HG03159 (cell line): Measurements from ENCODE around the gene AMN1.
A peak's percentile ranks its signal among the peaks of the same experiment; 100 is the strongest.
"Not testable (repeated sequence)": the region's sequence is repeated elsewhere in the genome, so short reads cannot be mapped to it uniquely, and the experiment has no call there.

Source experiments
- ATAC-seq: cut with Tn5 transposase; IDR thresholded peaks from one replicate; pipeline ENCODE4 v1.9.1; 2021; ENCODE audit warnings: mild to moderate bottlenecking, moderate library complexity; ENCODE audit not compliant: unreplicated experiment

The AMN1 gene

GRCh38 chr12:31687101-31687527, 41.7 kb downstream of the AMN1 start:
- ATAC-seq: no peak

GRCh38 chr12:31685801-31686200, 43.0 kb downstream of the AMN1 start:
- no peak for ATAC-seq

DNA sequence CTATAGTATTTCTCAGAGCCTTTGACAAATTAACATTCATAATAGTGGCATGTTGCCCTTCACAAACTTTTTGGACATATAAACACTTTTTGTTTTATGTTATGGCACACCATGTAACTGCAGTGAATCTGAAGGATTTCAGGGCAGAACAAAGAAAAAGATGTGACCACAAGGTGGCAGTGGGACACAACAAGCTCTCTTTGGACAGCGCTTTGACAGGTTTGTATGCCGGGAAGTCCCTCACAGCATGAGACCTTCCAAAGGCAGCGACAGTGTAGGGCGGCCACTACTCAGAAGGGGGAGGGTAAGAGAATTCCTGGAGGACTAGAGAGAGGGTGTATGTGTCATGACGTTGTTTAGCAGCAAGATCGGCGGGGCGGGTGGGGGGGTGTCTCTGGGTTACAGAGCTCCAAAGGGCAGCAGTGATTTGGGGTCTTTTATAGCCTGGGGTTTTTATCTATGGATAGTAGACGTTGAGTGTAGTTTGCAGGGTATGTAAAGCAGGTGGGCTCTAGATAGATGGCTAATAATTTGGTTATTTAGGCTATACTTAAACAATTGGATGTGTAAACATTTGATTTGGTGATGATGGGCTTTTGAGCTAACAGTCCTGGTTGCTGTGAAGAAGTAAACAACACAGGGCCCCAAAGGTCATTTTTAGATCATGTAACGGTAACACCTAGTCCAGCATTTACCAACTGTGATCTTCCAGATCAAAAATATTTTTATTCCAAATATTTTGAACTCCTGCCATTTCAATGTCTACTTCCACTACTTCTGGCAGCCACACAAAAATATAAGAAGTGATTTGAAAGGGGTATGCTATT, 46.5 kb downstream of the AMN1 start:
- peak; percentile 73 for ATAC-seq

DNA sequence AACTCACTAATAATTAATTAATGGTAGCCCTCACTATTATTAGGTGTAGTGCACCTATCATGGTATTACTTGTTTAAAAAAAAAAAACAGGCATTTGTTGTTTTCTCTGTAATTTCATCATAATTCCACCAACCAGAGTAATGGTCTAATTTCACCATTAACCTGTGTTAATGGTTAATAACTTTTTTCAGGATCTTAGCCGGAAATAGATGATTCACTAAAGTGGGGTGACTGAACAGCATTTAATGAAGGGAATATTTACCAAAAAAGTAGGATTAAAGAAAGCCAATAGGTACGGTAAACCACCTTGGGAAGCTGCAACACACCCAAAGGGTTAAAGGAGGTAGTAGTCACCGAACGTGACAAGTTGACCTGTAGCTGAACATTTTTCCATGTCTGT, 56.3 kb downstream of the AMN1 start:
- no peak for ATAC-seq

DNA sequence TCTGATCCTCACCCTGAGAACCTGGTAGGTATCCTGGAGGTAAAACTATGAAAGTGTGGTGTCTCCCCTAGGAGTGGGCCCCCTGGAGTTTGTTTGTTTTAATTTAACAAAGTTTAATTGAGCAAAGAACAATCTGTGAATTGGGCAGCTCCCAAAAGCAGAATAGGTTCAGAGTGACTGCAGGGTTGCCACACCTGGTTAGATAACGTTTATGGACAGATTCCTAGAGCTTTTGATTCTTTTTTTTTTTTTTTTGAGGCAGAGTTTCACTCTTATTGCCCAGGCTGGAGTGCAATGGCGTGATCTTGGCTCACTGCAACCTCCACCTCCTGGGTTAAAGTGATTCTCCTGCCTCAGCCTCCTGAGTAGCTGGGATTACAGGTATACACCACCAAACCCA, 59.2 kb downstream of the AMN1 start:
- ATAC-seq: not testable (repeated sequence)

DNA sequence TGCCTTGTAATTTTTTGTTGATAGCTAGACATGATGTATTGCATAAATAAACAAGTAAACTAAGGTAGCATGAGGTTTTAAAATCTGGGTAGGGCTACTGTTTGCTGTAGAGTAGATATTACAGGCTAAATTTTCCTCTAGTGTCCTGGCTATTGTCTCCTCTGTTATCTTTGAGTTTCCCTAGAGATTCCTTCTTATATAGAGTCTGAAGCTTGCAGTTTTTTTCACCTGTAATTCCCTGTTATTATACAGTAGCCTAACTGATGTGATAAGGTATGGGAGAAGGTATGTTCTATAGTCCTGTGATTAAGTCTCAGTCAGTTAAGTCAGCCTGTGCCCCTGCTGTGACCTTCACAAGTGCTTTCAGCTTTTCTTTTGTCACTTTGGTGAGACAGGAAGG, 59.8 kb downstream of the AMN1 start:
- ATAC-seq: no peak

GRCh38 chr12:31664038-31664437, 64.8 kb downstream of the AMN1 start:
- no peak for ATAC-seq

DNA sequence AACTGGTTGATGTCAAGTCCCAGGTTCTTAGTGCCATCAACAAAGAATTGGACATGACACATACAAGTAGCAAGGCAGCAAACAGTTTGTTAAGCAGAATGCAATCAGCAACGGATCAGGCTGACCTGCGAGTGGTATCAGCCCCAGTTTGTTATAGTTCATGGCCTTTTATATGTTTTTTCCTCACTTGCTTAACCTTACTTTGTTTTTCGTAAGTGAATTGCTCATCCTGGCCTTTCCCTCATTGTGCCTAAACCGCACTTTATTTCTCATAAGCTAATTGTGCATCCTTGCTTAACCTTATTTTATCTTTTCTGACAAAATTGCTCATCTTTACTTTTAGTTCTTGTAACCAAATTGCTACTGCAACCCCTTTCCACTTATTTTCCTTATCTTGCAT, 65.2 kb downstream of the AMN1 start:
- no peak for ATAC-seq

- ATAC-seq: no peak
These were observed 66.5 kb downstream of the AMN1 start for GRCh38 chr12:31662176-31662849.

DNA sequence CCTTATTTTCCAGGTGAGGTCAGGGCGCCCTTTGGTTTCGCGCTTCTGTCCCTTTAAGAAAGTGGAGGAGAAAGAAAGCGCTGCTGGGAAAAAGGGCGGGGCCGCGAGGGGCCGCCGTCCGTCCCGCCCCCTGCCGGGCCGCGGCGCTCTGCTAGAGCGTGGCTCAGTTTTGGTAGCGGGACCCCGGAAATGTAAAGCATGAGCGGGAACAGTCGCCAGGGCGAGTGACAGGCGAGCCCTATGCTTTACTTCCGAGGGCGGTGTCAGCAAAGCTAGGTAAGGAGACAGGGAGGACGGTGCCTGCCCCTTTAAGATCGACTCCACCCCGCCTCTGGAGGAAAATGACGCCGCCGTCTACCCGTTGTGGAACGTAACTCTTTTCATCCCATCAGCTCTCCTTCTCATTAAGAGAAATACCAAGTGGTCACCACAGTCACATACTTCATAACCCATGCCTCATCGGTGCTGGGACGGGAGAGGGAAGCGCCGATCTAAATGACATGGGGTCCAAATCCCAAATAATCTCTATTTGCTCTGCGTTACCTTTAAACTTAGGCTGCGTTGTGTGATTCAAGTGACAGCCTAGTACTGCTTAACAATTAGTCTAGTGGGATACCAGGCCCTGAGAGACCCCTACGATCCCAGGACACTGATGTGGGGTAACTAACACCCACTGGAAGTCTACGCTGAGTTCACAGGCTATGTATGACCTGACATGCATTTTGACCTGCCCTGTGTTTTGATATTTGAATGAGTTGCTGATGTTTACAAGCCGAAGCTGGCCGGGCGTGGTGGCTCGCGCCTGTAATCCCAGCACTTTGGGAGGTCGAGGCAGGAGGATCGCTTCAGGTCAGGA, 69.5 kb downstream of the AMN1 start, which contains the start of gene ETFBKMT:
TSS of gene ETFBKMT (plus strand) at position 602 of the 856 bp plus-strand sequence. CDS start 2,266 bp downstream, outside the sequence.
- peak; percentile 99 for ATAC-seq

DNA sequence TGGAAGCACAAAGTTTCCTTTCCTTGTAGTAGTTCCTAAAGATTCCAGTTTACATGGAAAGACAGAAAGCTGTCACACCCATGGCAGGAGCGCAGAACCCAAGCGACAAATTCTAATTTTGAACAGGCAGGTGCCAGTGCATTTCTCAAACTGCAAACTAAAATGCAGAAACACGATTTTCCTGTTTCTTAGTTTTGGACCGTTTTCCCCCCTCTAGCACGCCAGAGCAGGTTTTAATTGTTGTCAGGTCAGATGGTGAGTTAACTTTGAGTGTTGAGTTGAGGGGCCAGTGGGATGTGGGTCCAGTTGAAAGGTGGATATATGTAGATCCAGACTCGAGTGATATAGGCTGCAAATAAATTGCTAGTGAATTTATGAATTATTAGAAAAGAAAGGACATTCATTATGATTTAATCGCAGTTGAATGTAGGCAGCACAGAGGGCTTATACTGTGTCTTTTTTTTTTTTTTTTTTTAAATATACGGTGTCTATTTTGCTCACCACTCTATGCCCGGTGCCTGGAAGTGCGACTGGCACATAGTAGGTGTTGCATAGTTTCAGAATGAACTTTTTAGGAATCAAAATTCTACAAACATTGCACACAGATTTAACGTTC, 70.2 kb downstream of the AMN1 start:
- ATAC-seq: peak; percentile 0

DNA sequence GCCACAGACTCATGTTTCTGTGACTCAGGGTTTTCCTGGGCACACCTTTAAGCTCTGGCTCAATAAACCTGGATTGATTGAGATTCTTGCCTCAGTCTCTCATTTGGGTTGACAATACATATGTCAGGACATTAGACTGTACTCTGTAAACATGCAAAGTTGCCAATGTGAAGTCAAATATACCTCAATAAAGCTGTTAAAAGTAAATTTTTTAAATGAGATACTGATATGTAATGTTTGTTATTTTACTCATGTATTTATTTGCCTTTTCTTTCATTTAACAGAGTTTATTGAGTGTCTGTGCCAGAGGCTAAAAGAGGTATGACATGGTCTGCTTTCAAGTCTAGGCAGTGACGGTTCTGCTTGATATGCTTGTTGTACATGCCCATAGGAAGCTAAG, 73.0 kb downstream of the AMN1 start:
- ATAC-seq: no peak

- no peak for ATAC-seq
These were observed 73.6 kb downstream of the AMN1 start for GRCh38 chr12:31655208-31655607.

DNA sequence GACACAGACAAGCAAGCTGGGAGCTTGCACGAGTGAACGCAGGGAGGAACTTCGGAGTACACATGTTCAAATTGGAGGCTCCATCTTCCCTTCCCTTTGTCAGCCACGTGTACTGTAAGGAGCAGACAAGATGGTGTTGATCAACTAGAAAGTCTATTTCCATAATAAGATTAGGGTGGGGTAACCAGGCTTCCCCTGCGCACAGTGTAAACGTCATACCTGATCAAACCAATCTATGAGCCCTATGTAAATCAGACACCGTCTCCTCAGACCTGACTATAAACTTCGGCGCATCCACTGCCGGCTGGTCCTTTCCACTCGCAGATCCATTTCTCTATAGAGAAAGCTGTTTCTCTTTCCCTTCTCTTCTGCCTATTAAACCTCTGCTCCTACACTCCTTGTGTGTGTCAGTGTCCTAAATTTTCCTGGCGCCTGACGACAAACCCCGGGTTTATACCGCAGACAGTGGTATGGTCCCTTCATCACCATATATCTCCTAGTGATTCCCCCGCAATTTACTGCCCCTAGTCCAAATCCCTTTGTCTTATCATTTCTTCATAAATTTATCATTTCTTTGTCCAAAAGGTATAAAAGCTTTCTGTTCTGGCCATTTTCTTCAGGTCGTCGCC, 76.8 kb downstream of the AMN1 start:
- ATAC-seq: no peak

- ATAC-seq: no peak
These were observed 77.9 kb downstream of the AMN1 start for GRCh38 chr12:31650918-31651317.

DNA sequence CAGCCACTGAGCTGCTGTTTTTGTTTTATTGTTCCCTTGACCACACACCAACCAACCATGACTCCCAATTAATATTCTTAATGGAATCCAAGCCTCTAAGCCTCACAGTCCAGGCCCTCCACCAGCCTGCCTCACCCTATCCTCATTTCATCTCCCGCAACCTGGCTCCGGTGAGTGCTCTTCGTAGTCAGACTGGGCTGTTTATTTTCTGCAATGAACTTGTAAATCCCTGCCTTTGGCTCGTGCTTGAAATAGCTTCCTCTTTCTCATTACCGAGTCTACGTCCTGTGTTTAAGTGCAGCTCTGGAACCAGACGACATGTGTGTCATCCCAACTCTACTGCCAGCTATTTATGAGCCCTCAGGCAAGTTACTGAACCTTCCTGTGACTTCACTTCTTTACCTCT, 81.7 kb downstream of the AMN1 start:
- ATAC-seq: no peak

DNA sequence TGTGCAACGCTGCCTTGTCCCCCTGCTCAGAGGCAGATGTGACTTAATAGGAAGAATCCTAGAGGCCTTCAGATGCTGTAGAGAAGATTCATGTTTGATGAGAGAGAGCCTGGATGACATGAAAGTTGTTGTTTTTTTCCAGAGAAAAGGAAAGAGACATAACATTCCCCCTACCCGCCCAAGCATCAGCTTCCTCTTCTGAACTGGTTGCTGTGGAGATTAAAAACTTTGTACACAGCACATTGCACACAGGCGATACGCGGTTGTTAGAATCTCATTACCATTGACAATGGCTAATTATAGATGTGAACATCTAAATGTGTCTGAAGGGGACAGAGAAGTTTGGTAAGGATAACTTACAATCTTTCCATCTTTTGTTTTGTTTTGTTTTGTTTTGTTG, 82.9 kb downstream of the AMN1 start:
- ATAC-seq: no peak

GRCh38 chr12:31644536-31644935, 84.3 kb downstream of the AMN1 start:
- no peak for ATAC-seq

GRCh38 chr12:31641509-31642090, 87.2 kb downstream of the AMN1 start:
- no peak for ATAC-seq

DNA sequence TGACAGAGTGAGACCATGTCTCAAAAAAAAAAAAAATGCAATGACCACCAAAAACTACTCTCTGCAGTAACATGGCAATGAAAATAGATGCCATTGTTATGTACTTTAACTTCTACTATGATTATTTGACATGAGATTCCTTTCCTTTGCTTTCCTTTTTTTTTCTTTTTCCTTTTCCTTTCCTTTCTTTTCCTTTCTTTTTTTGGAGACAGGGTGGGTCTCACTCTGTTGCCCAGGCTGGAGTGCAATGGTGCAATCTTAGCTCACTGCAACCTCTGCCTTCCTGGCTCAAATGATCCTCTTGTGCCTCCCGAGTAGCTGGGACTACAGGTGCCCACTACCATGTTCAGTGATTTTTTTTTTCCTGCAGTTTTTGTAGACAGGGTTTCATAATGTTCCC, 94.2 kb downstream of the AMN1 start:
- ATAC-seq: no peak
